Suprapubic skin (tissue), 4 donors: ENCODE measurements around the gene TARBP1. TPM values are rescaled to one million over a fixed set of nuclear protein-coding genes. Genes with fewer than 3 reads are reported as not detected.

Experiments
- DNase-seq, 2 donors: peaks; one replicate each; pipeline ENCODE4 v3.0.0-alpha.2; 2019; ENCODE audit warnings: low spot score in 2 of 2
- H3K27ac ChIP-seq: fragments of 200-600 bp; sonication (generic); one replicate; pipeline ENCODE4 v1.5.1; 2019
- H3K27me3 ChIP-seq: fragments of 200-600 bp; sonication (generic); one replicate; pipeline ENCODE4 v1.5.1; 2019
- H3K36me3 ChIP-seq: fragments of 200-600 bp; sonication (generic); one replicate; pipeline ENCODE4 v1.5.1; 2019
- H3K4me1 ChIP-seq: fragments of 200-600 bp; sonication (generic); one replicate; pipeline ENCODE4 v1.5.1; 2019
- H3K4me3 ChIP-seq: fragments of 200-600 bp; sonication (generic); one replicate; pipeline ENCODE4 v1.5.1; 2019; ENCODE audit warnings: mild to moderate bottlenecking
- H3K9me3 ChIP-seq: fragments of 200-600 bp; sonication (generic); one replicate; pipeline ENCODE4 v1.5.1; 2019
- CTCF ChIP-seq, 2 donors: fragments of 200-600 bp in 1 of 2; fragments of 450-650 bp in 1 of 2; sonication (generic) in 1 of 2; IDR thresholded peaks; one replicate each; pipeline ENCODE4 v1.5.1; 2016 to 2019; ENCODE audit warnings: antibody characterized with exemption in 2 of 2, mild to moderate bottlenecking in 1 of 2, moderate library complexity in 1 of 2
- EP300 ChIP-seq: sonication (generic); formaldehyde crosslinking; IDR thresholded peaks from one replicate; pipeline ENCODE4 v1.6.1; 2017; ENCODE audit warnings: antibody characterized with exemption
- POLR2A ChIP-seq, 2 donors: fragments of 450-650 bp; IDR thresholded peaks; one replicate each; pipeline ENCODE4 v1.6.1; 2017; ENCODE audit warnings: antibody characterized with exemption in 2 of 2, mild to moderate bottlenecking in 2 of 2, moderate library complexity in 2 of 2
- POLR2AphosphoS5 ChIP-seq, 3 donors: sonication (generic); formaldehyde crosslinking; IDR thresholded peaks; one replicate each; pipeline ENCODE4 v1.6.1; 2017; ENCODE audit warnings: antibody characterized with exemption in 3 of 3
- WGBS: methylation state at CpG from one replicate; pipeline ENCODE4 v1.1.5; 2018; 5-methylcytosine and 5-hydroxymethylcytosine counted together
- total RNA-seq, 4 donors: library from RNA; depleted of rRNA; stranded (reverse); fragments of >200 nt; gene quantifications; one replicate each; pipeline ENCODE4 v1.1.0, GENCODE V29; 2016

Gene TARBP1
- total RNA-seq, 4 donors from 2014 or later: 21.1 to 78.2 (median 23.5) TPM

DNA sequence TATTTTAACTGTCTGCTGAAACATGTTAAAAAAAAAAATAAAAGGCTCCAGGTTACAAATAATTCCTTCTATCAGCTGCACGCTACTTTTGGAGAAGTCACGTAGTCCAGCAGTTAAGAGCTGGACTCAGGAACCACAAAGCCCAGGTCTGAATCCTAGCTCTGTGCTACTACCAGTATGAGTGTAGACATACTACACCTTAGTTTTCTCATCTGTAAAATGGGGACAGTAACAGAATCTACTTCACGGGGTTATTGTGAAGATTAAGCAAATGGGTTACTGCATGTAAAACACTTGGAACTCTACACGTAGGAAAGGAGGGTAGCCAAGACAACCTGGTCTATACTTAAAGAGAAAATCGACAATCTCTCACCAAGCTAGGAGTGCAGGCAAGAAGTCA, 48.3 kb downstream of the TARBP1 start:
- no peaks in the 10 kb centered on the region for H3K9me3 ChIP-seq
- no peak for TF ChIP-seq EP300
- no peak for TF ChIP-seq POLR2AphosphoS5 (IDR thresholded peaks at IDR 0.05)
- no peak for TF ChIP-seq POLR2A (IDR thresholded peaks at IDR 0.05)
- no peak for TF ChIP-seq CTCF (IDR thresholded peaks at IDR 0.05)
- H3K27ac ChIP-seq: no peak overlapping the region
- no peaks in the 10 kb centered on the region for H3K27me3 ChIP-seq
- no peaks in the 10 kb centered on the region for H3K4me1 ChIP-seq
- no peak for DNase-seq
- no peak overlapping the region for H3K4me3 ChIP-seq
- peaks cover 47% of the 10 kb centered on the region for H3K36me3 ChIP-seq
- 92% methylated on average over 5 of the region's 5 CpGs for WGBS

DNA sequence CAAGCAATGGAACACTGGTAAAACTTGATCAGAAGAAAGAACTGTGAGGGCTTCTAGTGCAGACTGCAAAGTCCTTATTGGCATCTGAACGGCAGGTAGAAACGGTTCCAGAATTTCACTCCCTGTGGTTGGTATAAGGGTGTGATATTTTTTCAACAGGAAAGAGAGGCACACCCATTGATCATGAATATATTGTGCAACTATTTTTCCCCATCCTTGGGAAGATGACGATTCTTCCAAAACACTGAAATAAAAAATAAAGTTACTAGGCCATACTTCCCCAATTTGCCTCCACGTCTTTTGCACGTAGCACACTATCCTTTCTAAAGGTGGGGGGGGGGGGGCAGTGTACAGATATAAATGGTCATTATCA, 49.6 kb downstream of the TARBP1 start:
- peaks cover 55% of the 10 kb centered on the region for H3K36me3 ChIP-seq
- TF ChIP-seq EP300 (no peak), POLR2A (IDR thresholded peaks at IDR 0.05) (no peak), CTCF (IDR thresholded peaks at IDR 0.05) (no peak), POLR2AphosphoS5 (IDR thresholded peaks at IDR 0.05) (no peak)
- no peaks in the 10 kb centered on the region for H3K9me3 ChIP-seq
- H3K27me3 ChIP-seq: no peaks in the 10 kb centered on the region
- no peak overlapping the region for H3K4me3 ChIP-seq
- 68% methylated on average over 5 of the region's 5 CpGs for WGBS
- no peaks in the 10 kb centered on the region for H3K4me1 ChIP-seq
- H3K27ac ChIP-seq: no peak overlapping the region
- no peak for DNase-seq

- Histone ChIP-seq H3K4me3 (no peak overlapping the region), H3K27me3 (no peaks in the 10 kb centered on the region), H3K9me3 (no peaks in the 10 kb centered on the region), H3K27ac (no peak overlapping the region), H3K36me3 (peaks cover 58% of the 10 kb centered on the region), H3K4me1 (no peaks in the 10 kb centered on the region)
- no peak for TF ChIP-seq EP300
- TF ChIP-seq CTCF (IDR thresholded peaks at IDR 0.05): no peak
- no peak for TF ChIP-seq POLR2AphosphoS5 (IDR thresholded peaks at IDR 0.05)
- no peak for DNase-seq
- 79% methylated on average over 8 of the region's 8 CpGs for WGBS
These were observed 50.9 kb downstream of the TARBP1 start for GRCh38 chr1:234427950-234428646.

DNA sequence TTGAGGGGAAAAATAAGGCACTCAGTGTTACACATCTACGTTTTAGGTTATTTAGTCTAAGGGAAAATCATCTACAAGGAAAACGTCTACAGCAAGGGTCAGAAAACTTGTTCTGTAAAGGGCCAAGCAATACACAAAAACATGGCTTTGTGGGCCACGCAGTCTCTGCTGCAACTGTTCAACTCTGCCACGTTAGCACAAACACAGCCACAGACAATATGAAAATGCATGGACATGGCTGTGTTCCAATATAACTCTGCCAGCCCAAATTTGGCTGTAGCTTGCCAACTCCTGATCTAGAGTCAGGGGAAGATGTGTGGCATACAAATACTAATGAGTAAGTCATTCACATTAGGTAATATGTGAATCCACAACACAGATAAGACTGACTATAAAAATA, 65.0 kb downstream of the TARBP1 start:
- Histone ChIP-seq H3K27ac (no peak overlapping the region), H3K27me3 (no peaks in the 10 kb centered on the region), H3K4me1 (no peaks in the 10 kb centered on the region), H3K9me3 (no peaks in the 10 kb centered on the region), H3K4me3 (no peak overlapping the region), H3K36me3 (peaks cover 46% of the 10 kb centered on the region)
- TF ChIP-seq CTCF (IDR thresholded peaks at IDR 0.05) (no peak), EP300 (no peak), POLR2A (IDR thresholded peaks at IDR 0.05) (no peak), POLR2AphosphoS5 (IDR thresholded peaks at IDR 0.05) (no peak)
- 76% methylated on average over 4 of the region's 4 CpGs for WGBS
- no peak for DNase-seq

- no peaks in the 10 kb centered on the region for H3K4me1 ChIP-seq
- H3K36me3 ChIP-seq: peaks cover 46% of the 10 kb centered on the region
- no peak for DNase-seq
- no peak for TF ChIP-seq CTCF (IDR thresholded peaks at IDR 0.05)
- no peak for TF ChIP-seq POLR2AphosphoS5 (IDR thresholded peaks at IDR 0.05)
- no peak for TF ChIP-seq POLR2A (IDR thresholded peaks at IDR 0.05)
- TF ChIP-seq EP300: no peak
- 94% methylated on average over 9 of the region's 9 CpGs for WGBS
- no peaks in the 10 kb centered on the region for H3K27me3 ChIP-seq
- no peaks in the 10 kb centered on the region for H3K9me3 ChIP-seq
- H3K27ac ChIP-seq: no peak overlapping the region
- H3K4me3 ChIP-seq: no peak overlapping the region
These were observed 65.5 kb downstream of the TARBP1 start for GRCh38 chr1:234413485-234413884.
